Measurements from ENCODE around the gene PWP2.
"Not testable (repeated sequence)": the region's sequence is repeated elsewhere in the genome, so short reads cannot be mapped to it uniquely, and the experiment has no call there.

GRCh38 chr21:44160821-44161220, 53.6 kb downstream of the PWP2 start:
- TF ChIP-seq CTCF (IDR thresholded peaks at IDR 0.05; ENCODE audit: borderline replicate concordance, extremely low read depth, low read length, poor library complexity, severe bottlenecking); EZH2 (IDR thresholded peaks at IDR 0.05; ENCODE audit: borderline replicate concordance, low read depth, low read length, severe bottlenecking): not testable (repeated sequence)
